ENCODE results near the gene RPGRIP1L. TPM values are rescaled to one million over a fixed set of nuclear protein-coding genes. Genes with fewer than 3 reads are reported as not detected.

The RPGRIP1L gene
- total RNA-seq, 2 donors from 2014 or later: 6.1 to 12.1 TPM

DNA sequence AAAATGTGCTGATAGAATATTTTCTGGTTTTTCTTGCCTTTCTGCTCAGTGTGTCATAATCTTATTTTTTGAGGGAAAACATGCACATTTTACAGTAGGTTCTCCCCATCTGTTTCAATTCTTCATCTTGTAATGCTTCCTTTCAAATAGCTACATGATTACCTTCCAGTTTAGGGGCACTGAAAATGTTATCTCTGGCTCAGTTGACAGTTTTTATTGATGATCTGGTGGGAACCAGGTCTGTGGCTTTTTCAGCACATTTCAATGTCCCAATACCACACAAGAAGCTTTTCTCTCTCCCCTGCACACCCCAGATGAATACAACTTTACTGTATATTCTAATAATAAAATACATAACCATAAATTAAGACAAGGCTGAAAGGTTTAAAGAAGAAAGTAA, 36.8 kb upstream of the RPGRIP1L start:
- H3K27ac ChIP-seq: no peak overlapping the region
- no peaks in the 10 kb centered on the region for H3K4me1 ChIP-seq (replicated peaks)
- no peaks in the 10 kb centered on the region for H3K36me3 ChIP-seq
- no peaks in the 10 kb centered on the region for H3K27me3 ChIP-seq (replicated peaks; ENCODE audit: insufficient read depth)
- intact Hi-C loops (cut with DNase I): no loop called here
- no peak overlapping the region for H3K4me3 ChIP-seq
- no peaks in the 10 kb centered on the region for H3K9me3 ChIP-seq
- no peak for DNase-seq (ENCODE audit: low spot score)
- TF ChIP-seq, protein P1, sequence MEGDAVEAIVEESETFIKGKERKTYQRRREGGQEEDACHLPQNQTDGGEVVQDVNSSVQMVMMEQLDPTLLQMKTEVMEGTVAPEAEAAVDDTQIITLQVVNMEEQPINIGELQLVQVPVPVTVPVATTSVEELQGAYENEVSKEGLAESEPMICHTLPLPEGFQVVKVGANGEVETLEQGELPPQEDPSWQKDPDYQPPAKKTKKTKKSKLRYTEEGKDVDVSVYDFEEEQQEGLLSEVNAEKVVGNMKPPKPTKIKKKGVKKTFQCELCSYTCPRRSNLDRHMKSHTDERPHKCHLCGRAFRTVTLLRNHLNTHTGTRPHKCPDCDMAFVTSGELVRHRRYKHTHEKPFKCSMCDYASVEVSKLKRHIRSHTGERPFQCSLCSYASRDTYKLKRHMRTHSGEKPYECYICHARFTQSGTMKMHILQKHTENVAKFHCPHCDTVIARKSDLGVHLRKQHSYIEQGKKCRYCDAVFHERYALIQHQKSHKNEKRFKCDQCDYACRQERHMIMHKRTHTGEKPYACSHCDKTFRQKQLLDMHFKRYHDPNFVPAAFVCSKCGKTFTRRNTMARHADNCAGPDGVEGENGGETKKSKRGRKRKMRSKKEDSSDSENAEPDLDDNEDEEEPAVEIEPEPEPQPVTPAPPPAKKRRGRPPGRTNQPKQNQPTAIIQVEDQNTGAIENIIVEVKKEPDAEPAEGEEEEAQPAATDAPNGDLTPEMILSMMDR (IDR thresholded peaks at IDR 0.05): no peak
- TF ChIP-seq POLR2AphosphoS5 (IDR thresholded peaks at IDR 0.05) (no peak), POLR2A (IDR thresholded peaks at IDR 0.05) (no peak)

DNA sequence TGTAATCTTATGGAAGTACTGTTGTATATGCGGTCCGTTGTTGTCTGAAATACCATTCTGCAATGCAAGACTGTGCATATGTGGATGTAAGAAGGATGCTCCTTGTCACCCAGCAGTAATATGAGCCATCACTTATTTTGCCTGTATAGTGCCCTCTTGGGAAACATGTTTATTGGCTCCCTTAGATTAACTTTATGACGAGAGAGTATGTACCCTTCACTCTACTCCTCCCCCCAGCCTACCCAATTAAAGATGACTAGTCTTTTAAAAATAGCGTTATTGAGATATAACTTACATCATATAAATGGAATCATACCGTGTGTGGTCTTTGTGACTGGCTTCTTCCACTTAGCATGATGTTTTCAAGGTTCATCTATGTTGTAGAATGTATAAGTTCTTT, 33.9 kb upstream of the RPGRIP1L start:
- Histone ChIP-seq H3K4me1 (replicated peaks) (no peaks in the 10 kb centered on the region), H3K27ac (no peak overlapping the region), H3K27me3 (replicated peaks; ENCODE audit: insufficient read depth) (no peaks in the 10 kb centered on the region), H3K36me3 (no peaks in the 10 kb centered on the region), H3K4me3 (no peak overlapping the region), H3K9me3 (no peaks in the 10 kb centered on the region)
- TF ChIP-seq POLR2AphosphoS5 (IDR thresholded peaks at IDR 0.05): no peak
- TF ChIP-seq POLR2A (IDR thresholded peaks at IDR 0.05): no peak
- TF ChIP-seq, protein P1 (IDR thresholded peaks at IDR 0.05): no peak
- no peak for DNase-seq (ENCODE audit: low spot score)
- intact Hi-C loops (cut with DNase I): no loop called here
- 77% methylated on average over 5 of the region's 5 CpGs for WGBS

DNA sequence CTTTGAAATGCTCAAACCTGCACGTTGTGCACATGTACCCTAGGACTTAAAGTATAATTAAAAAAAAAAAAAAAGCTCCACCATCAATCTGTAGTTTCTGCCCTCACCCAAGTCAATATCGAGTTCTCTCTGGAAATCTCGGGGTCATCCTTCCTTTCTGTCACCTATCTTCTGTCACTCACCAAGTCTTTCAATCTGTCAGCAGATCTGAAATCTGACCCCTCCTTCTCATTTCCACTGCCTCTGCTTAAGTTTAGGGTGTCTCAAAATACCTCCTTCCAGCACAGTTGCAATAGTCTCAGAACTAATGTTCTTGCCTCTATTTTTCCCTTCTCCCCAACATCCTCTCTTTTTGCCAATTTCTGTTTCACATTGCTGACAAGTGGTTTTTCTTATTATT, 32.6 kb upstream of the RPGRIP1L start:
- Histone ChIP-seq H3K36me3 (no peaks in the 10 kb centered on the region), H3K27ac (no peak overlapping the region), H3K9me3 (no peaks in the 10 kb centered on the region), H3K27me3 (replicated peaks; ENCODE audit: insufficient read depth) (no peaks in the 10 kb centered on the region), H3K4me3 (no peak overlapping the region), H3K4me1 (replicated peaks) (no peaks in the 10 kb centered on the region)
- 82% methylated on average over 3 of the region's 3 CpGs for WGBS
- TF ChIP-seq POLR2A (IDR thresholded peaks at IDR 0.05): no peak
- TF ChIP-seq, protein P1 (IDR thresholded peaks at IDR 0.05): no peak
- no peak for TF ChIP-seq POLR2AphosphoS5 (IDR thresholded peaks at IDR 0.05)
- intact Hi-C loops (cut with DNase I): no loop called here
- no peak for DNase-seq (ENCODE audit: low spot score)

DNA sequence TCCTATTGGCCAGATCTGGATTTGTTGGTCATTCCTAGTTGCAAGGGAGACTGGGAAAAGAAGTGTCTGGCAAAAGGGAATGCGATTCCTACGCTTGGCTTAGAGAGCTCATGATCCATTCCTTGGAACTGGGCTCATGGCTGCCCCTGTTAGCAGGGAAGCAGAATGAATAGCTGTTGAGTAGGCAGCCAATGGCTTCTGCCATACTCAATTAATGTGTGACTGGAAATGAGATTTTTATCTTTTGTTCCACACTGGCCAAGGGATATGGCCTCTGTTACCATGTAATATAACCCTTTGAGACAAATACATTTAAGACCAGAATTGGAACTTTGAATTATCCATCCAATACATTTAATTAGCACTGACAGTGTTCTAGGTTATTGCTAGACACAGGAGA, 31.2 kb upstream of the RPGRIP1L start:
- no peaks in the 10 kb centered on the region for H3K27me3 ChIP-seq (replicated peaks; ENCODE audit: insufficient read depth)
- H3K27ac ChIP-seq: no peak overlapping the region
- no peak overlapping the region for H3K4me3 ChIP-seq
- H3K9me3 ChIP-seq: no peaks in the 10 kb centered on the region
- no peaks in the 10 kb centered on the region for H3K36me3 ChIP-seq
- DNase-seq (ENCODE audit: low spot score): no peak
- intact Hi-C loops (cut with DNase I): no loop called here
- WGBS: 94% methylated on average over 2 of the region's 2 CpGs
- TF ChIP-seq POLR2AphosphoS5 (IDR thresholded peaks at IDR 0.05): no peak
- TF ChIP-seq, protein P1 (IDR thresholded peaks at IDR 0.05): no peak
- no peak for TF ChIP-seq POLR2A (IDR thresholded peaks at IDR 0.05)
- H3K4me1 ChIP-seq (replicated peaks): no peaks in the 10 kb centered on the region

DNA sequence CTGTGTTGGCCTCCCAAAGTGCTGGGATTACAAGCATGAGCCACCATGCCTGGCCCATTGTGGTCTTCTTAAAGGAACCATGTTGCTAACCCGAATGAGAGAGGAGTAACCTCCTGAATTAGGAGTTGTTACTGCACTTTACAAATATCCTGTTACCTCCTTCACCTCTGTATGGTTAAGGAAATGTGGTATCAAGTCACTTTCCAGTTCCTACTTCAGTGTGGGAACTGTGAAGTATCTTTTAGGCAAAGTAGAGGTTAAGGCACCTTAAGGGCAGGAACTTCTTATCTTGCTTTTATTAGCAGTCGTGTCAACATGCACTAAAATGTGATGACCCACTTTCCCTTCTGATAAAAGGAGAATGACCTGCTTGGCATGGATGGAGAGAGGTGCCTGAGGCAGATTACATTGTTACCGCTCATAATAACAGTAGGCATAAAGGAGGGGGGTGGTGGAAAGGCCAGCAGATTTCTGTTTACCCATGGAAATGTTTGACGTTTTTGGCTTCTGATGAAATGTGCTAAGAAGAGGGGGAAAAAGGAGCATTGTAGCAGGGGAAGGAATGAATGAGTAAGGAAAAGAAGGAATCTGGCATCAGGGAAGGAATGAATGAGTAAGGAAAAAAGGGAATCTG, 28.8 kb upstream of the RPGRIP1L start:
- DNase-seq (ENCODE audit: low spot score): no peak
- WGBS: 47% methylated on average over 4 of the region's 4 CpGs
- H3K27me3 ChIP-seq (replicated peaks; ENCODE audit: insufficient read depth): no peaks in the 10 kb centered on the region
- TF ChIP-seq, protein P1 (IDR thresholded peaks at IDR 0.05): no peak
- TF ChIP-seq POLR2A (IDR thresholded peaks at IDR 0.05) (no peak), POLR2AphosphoS5 (IDR thresholded peaks at IDR 0.05) (no peak)
- H3K27ac ChIP-seq: no peak overlapping the region
- H3K4me1 ChIP-seq (replicated peaks): no peaks in the 10 kb centered on the region
- intact Hi-C loops (cut with DNase I): no loop called here
- no peaks in the 10 kb centered on the region for H3K9me3 ChIP-seq
- no peak overlapping the region for H3K4me3 ChIP-seq
- no peaks in the 10 kb centered on the region for H3K36me3 ChIP-seq

Data from prostate gland (tissue), 2 donors.